Skin epidermis (tissue), 12 donors: ENCODE measurements around the gene DNAJB1.
"Not testable (repeated sequence)": the region's sequence is repeated elsewhere in the genome, so short reads cannot be mapped to it uniquely, and the experiment has no call there.

Experiments used
- H3K27ac ChIP-seq, 21 experiments: fragments of 200-600 bp; sonication (generic) in 11 of 21; one replicate each; pipeline ENCODE4 v1.5.0; 2020; ENCODE audit warnings: mild to moderate bottlenecking in 3 of 21, inconsistent platforms in 2 of 21, moderate library complexity in 2 of 21
- H3K4me3 ChIP-seq, 7 experiments: fragments of 200-600 bp; sonication (generic) in 2 of 7; one replicate each; pipeline ENCODE4 v1.5.0; 2020; ENCODE audit warnings: inconsistent platforms in 2 of 7, mild to moderate bottlenecking in 2 of 7, moderate library complexity in 1 of 7

DNAJB1 gene

DNA sequence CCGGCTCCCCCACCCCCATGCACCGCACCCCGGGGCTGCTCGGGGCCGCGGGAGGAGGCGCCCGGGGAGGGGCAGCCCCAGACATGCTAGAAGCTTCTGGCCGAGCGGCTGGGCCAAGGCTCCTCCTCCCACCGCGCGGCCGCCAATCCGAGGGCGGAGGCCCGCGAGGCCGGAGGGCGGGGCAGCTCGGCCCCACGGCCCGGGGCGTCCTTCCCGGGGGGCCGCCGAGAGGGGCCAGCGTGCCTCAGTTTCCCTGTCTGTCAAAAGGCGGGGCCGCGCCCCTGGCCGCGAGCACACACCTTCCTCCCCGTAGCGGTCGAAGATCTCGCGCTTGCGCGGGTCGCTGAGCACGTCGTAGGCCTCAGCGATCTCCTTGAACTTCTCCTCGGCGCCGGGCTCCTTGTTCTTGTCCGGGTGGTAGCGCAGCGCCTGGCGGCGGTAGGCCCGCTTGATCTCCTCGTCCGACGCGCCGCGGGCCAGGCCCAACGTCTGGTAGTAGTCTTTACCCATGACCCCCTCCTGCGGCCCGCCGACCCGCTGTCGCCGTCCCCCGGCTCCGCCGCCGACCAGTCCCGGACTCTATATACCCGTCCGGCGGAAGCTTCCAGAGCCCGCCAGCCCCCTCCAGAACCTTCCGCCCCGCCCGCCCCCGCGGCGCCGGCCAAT, at the start of gene DNAJB1:
Gene DNAJB1, minus strand, starts transcription at position 558 of the 666 bp plus-strand sequence. Its CDS starts 48 bp downstream, at position 510.
- Histone ChIP-seq H3K4me3 (peak within 1 kb of the TSS; percentile 57 to 99 (median 96)), H3K27ac (peak within 1 kb of the TSS; percentile 81 to 99 (median 97))

- H3K27ac ChIP-seq = no peak overlapping the region
- no peak overlapping the region for H3K4me3 ChIP-seq
Measured at GRCh38 chr19:14567079-14567478, 48.9 kb upstream of the DNAJB1 start.

- no peak overlapping the region for H3K4me3 ChIP-seq
Measured at GRCh38 chr19:14566712-14567077, 48.5 kb upstream of the DNAJB1 start.

DNA sequence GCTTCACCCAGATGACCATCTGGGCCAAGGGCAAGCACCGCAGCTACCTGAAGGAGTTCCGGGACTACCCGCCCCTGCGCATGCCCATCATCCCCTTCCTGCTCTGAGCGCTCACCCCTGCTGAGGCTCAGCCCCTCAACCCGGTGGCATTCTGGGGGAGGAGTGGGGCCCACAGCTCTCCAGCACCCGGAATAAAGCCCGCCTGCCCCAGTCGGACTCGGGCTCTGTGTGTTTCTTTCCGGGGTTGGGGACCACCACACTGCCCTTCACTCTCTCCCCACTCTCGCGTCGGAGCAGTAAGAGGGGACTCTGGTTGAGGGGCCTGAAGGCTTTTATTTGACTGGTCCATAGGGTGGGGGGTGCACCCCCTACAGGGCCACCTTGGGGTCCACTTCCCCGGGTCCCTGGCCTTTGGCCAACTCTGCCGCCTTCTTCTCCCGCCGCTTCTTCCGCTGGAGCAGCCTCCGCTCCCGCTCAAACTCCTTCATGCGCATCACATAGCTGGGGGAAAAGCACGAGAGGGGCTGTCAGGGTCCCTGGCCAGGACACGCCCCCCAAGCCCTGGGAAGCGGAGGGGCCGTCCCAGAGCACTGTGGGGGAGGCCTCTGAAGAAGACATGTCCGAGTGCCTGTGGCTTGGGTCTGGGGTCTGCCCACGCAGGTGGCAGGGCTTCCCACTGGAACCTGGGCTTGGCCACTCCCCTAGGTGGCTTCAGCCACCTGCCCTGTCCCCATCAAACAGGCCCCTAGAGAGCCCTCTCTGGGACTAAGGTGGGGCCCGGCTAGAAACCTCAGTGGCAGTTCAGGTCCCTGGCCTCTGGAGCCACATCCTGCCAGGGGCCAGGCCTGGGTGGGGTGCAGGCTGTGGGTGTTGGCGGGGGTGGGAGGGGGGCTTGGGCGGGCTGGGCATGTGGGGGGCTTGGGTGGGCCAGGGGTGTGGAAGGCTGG, 47.8 kb upstream of the DNAJB1 start:
- H3K27ac ChIP-seq = peak overlapping the region in 1 of 21 experiments; percentile 18
- no peak overlapping the region for H3K4me3 ChIP-seq

More at GRCh38 chr19:14566712-14567077, 48.5 kb upstream of the DNAJB1 start:
- no peak overlapping the region for H3K27ac ChIP-seq

- no peak overlapping the region for H3K4me3 ChIP-seq
- H3K27ac ChIP-seq = peak overlapping the region in 4 of 21 experiments; percentile 7 to 65 (median 42)
Measured at GRCh38 chr19:14565298-14565679, 47.1 kb upstream of the DNAJB1 start.

DNA sequence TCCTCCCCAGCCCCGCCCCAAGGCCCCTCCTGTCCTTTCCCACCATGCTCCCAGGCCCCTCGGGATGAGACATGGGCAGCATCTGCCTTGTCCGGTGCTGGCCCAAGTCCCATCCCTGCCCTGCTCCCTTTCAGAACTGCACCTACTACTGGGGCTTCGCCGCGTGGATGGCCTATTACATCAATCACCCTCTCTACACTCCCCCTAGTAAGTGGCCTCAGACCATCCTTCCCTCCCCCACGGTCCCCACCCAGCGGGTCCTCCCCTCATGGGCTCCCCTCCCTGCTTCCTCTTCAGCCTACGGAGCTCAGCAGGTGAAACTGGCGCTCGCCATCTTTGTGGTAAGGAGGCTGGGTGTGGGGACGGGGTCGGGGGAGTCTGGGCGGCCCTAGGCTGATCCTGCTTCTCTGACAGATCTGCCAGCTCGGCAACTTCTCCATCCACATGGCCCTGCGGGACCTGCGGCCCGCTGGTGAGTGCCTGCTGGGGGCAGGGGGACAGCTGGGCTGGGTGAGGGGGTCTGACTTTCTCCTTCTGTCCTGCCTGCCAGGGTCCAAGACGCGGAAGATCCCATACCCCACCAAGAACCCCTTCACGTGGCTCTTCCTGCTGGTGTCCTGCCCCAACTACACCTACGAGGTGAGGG, 46.6 kb upstream of the DNAJB1 start:
- not testable (repeated sequence) for H3K4me3 ChIP-seq
- peak overlapping the region in 7 of 21 experiments; percentile 7 to 65 (median 45) for H3K27ac ChIP-seq

GRCh38 chr19:14563989-14564651, 45.9 kb upstream of the DNAJB1 start:
- H3K4me3 ChIP-seq = no peak overlapping the region
- peak overlapping the region in 6 of 21 experiments; percentile 7 to 77 (median 52) for H3K27ac ChIP-seq

DNA sequence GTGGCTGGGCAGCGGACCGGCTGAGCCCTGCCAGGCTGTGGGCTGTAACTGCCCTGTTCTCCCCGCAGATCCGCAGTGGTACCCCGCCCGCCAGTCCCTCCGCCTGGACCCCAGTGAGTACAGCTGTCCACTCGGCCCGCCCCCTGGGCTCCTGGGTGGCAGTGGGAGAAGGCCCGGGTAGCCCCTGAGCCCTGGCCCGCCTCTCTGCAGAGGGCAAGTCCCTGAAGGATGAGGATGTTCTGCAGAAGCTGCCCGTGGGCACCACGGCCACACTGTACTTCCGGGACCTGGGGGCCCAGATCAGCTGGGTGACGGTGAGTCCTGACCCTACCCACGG, 45.4 kb upstream of the DNAJB1 start:
- no peak overlapping the region for H3K4me3 ChIP-seq
- peak overlapping the region in 8 of 21 experiments; percentile 7 to 80 (median 52) for H3K27ac ChIP-seq

- Histone ChIP-seq H3K4me3 (no peak overlapping the region), H3K27ac (peak overlapping the region in 15 of 21 experiments; percentile 9 to 80 (median 71))
Measured at GRCh38 chr19:14562660-14563589, 44.7 kb upstream of the DNAJB1 start.

DNA sequence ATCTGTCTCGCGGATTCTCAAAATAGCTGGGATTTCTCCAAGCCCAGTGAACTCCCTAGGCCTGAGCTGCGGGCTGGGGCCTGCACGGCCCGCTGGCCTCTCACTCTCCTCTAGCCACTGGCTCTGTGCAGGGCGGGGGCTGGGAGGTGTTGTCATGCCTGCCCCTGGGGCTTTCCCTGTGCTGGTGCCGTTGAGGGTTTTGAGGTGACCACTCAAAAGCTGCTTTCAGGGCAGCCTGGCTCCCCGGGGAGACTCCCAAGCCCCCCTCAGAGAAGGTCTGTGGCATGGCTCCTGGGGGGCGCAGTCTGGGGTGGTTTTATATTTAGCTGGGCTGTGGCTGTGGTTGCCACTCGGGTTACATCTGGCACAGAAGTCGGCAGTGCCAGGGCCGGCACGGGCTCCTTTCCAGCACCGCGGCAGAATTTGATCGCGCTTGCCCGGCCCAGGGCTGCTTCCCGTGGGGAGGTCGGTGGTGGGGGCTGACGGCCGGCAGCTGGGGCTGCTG, 43.7 kb upstream of the DNAJB1 start:
- H3K4me3 ChIP-seq = no peak overlapping the region
- H3K27ac ChIP-seq = peak overlapping the region in 19 of 21 experiments; percentile 9 to 80 (median 69)

DNA sequence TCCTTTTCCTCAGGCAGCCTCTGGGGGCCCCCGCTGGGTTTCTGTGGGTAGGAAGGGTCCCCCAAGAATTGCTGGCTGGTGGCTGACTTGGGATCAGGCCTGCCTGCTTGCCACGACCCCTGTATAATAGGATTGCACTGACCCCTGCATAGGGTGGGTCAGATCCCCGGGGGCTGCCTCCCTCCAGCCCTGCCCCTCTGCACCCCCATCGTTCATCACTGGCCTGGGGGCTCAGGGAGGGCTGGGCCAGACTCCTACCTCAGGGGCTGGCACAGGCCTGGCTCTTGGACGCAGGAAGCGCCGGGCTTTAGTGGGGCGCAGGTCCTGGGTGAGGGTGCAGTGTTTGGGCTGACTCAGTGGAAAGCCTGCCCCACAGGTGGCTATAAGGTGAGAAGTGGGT, 43.1 kb upstream of the DNAJB1 start:
- Histone ChIP-seq H3K4me3 (no peak overlapping the region), H3K27ac (peak overlapping the region in 18 of 21 experiments; percentile 7 to 80 (median 70))

DNA sequence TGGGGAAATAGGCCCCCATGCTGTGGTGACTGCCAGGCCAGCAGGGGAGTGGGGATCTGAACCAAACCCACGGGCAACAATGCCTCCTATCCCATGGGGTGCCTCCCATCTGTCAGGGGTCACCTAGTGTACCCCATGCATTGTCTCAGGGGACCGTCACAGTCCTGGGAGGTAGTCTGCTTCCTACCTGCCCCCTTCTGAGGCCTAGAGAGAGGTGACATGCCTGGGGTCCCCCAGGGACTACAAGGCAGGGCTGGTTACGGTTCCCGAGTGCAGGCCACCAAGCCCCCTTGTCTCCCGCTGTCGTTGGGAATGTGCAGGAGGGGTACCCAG, 42.5 kb upstream of the DNAJB1 start:
- no peak overlapping the region for H3K4me3 ChIP-seq
- peak overlapping the region in 16 of 21 experiments; percentile 14 to 80 (median 71) for H3K27ac ChIP-seq

- H3K27ac ChIP-seq = peak overlapping the region in 15 of 21 experiments; percentile 2 to 80 (median 71)
- no peak overlapping the region for H3K4me3 ChIP-seq
Measured at GRCh38 chr19:14559916-14560775, 41.9 kb upstream of the DNAJB1 start.

GRCh38 chr19:14558370-14559066, 40.3 kb upstream of the DNAJB1 start:
- no peak overlapping the region for H3K4me3 ChIP-seq
- H3K27ac ChIP-seq = peak overlapping the region in 6 of 21 experiments; percentile 3 to 44 (median 15)

- Histone ChIP-seq H3K4me3 (no peak overlapping the region), H3K27ac (peak overlapping the region in 9 of 21 experiments; percentile 0 to 79 (median 47))
Measured at GRCh38 chr19:14556662-14557188, 38.5 kb upstream of the DNAJB1 start.

- H3K4me3 ChIP-seq = no peak overlapping the region
Measured at GRCh38 chr19:14555918-14556661, 37.9 kb upstream of the DNAJB1 start.

More at GRCh38 chr19:14555918-14556661, 37.9 kb upstream of the DNAJB1 start:
- peak overlapping the region in 10 of 21 experiments; percentile 0 to 79 (median 47) for H3K27ac ChIP-seq
